ENCODE results near the gene KIDINS220. TPM values are rescaled to one million over a fixed set of nuclear protein-coding genes. Genes with fewer than 3 reads are reported as not detected.

The KIDINS220 gene
- total and polyA plus RNA-seq, 9 of the 15 experiments (the other 6 are each of a cell fraction or from before 2014, with no cell fraction given) = 15.2 to 48.0 (median 34.4) TPM

DNA sequence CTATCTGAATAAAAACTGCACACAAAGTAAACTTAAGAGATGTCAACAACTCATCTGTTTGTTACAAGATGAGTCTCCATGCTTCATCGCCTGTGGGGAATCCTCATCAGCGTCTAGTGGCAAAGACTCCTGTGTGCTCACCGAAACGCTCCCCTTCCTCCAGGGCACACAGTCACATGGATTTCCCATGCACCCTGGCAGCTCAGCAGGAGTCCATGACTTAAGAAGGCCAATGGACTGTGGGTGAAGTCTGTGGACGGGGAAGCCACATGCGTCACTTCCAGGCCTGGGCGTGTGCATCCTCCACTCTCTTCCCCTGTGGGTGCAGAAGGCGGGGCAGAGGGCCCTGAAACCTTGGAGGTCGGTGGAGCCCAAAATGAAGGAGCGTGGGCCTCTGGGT, 114.4 kb downstream of the KIDINS220 start:
- WGBS (ENCODE audit: insufficient coverage, low coverage, missing lambda C conversion rate) = 55% methylated on average over 8 of the region's 10 CpGs
- H3K9ac ChIP-seq (ENCODE audit: insufficient read depth in 1 of 2, low read depth in 2 of 2, low read length in 2 of 2) = no peak overlapping the region
- H2AFZ ChIP-seq (ENCODE audit: low read depth, low read length) = 0 out of 2 replicates have a peak overlapping the region, but pooled peaks have one; percentile 20
- no TSS peak for BruUV-seq (replicated peaks)
- no peak overlapping the region for H3K4me3 ChIP-seq
- ChIA-PET POLR2A (no interaction called here), CTCF (ENCODE audit: low intra/inter-chr PET ratio) (no interaction called here)
- H3K79me2 ChIP-seq (ENCODE audit: control insufficient read depth, insufficient read depth, low read length) = no peaks in the 10 kb centered on the region
- H3K36me3 ChIP-seq (ENCODE audit: control insufficient read depth, insufficient read depth, low read length) = no peaks in the 10 kb centered on the region
- intact Hi-C loops (cut with micrococcal nuclease) = no loop called here
- no peak for DNase-seq (ENCODE audit: extremely low read depth in 1 of 4, low spot score in 3 of 4)
- H3K4me1 ChIP-seq (replicated peaks in 1 of 2; ENCODE audit: control insufficient read depth in 2 of 2, insufficient read depth in 2 of 2, low read length in 2 of 2) = no peaks in the 10 kb centered on the region; a peak in 1 of 5 replicates
- H3K27ac ChIP-seq (ENCODE audit: extremely low read depth, low read depth, low read length) = no peak overlapping the region
- no peaks in the 10 kb centered on the region for H3K9me1 ChIP-seq (ENCODE audit: control insufficient read depth, insufficient read depth, low read length)
- no peak for TF ChIP-seq POLR2H (tag; IDR thresholded peaks at IDR 0.05; ENCODE audit: low read depth)
- no peak for TF ChIP-seq ZNF699 (CRISPR knock-in tag; IDR thresholded peaks at IDR 0.05; ENCODE audit: insufficient replicate concordance)
- no peak for TF ChIP-seq HMGN3 (IDR thresholded peaks at IDR 0.05; ENCODE audit: borderline replicate concordance, extremely low read depth, insufficient read length, low read depth, low read length)
- H3K27me3 ChIP-seq (ENCODE audit: control insufficient read depth in 2 of 2, insufficient read depth in 2 of 2, low read length in 2 of 2) = no peaks in the 10 kb centered on the region
- H4K20me1 ChIP-seq (replicated peaks; ENCODE audit: control insufficient read depth, insufficient read depth, low read length) = no peaks in the 10 kb centered on the region
- ATAC-seq = peak; percentile 44; the same call in 2 of the 3 replicates
- H3K9me3 ChIP-seq (replicated peaks; ENCODE audit: control insufficient read depth, insufficient read depth, low read depth, low read length) = no peaks in the 10 kb centered on the region
- FAIRE-seq = no peak
- H3K4me2 ChIP-seq (ENCODE audit: insufficient read depth, low read length) = no peak overlapping the region
- in situ Hi-C loops (cut with MboI) = no loop called here

GRCh38 chr2:8721410-8721809, 116.0 kb downstream of the KIDINS220 start:
- Histone ChIP-seq H3K36me3 (ENCODE audit: control insufficient read depth, insufficient read depth, low read length) (no peaks in the 10 kb centered on the region), H3K4me1 (replicated peaks in 1 of 2; ENCODE audit: control insufficient read depth in 2 of 2, insufficient read depth in 2 of 2, low read length in 2 of 2) (no peaks in the 10 kb centered on the region; a peak in 1 of 5 replicates), H2AFZ (ENCODE audit: low read depth, low read length) (no peak overlapping the region), H4K20me1 (replicated peaks; ENCODE audit: control insufficient read depth, insufficient read depth, low read length) (no peaks in the 10 kb centered on the region), H3K27ac (ENCODE audit: extremely low read depth, low read depth, low read length) (no peak overlapping the region), H3K79me2 (ENCODE audit: control insufficient read depth, insufficient read depth, low read length) (no peaks in the 10 kb centered on the region), H3K27me3 (ENCODE audit: control insufficient read depth in 2 of 2, insufficient read depth in 2 of 2, low read length in 2 of 2) (no peaks in the 10 kb centered on the region), H3K4me3 (no peak overlapping the region), H3K9ac (ENCODE audit: insufficient read depth in 1 of 2, low read depth in 2 of 2, low read length in 2 of 2) (no peak overlapping the region), H3K4me2 (ENCODE audit: insufficient read depth, low read length) (no peak overlapping the region), H3K9me3 (replicated peaks; ENCODE audit: control insufficient read depth, insufficient read depth, low read depth, low read length) (no peaks in the 10 kb centered on the region), H3K9me1 (ENCODE audit: control insufficient read depth, insufficient read depth, low read length) (no peaks in the 10 kb centered on the region)
- TF ChIP-seq U2AF2 (optimal IDR thresholded peaks at IDR 0.05; ENCODE audit: low read depth, low read length) = no peak
- peak; percentile 76 for TF ChIP-seq ZNF316 (IDR thresholded peaks at IDR 0.05)
- 0 out of 2 replicates have a peak, but pooled peaks have one; percentile 9 for TF ChIP-seq C11orf30 (IDR thresholded peaks at IDR 0.05; ENCODE audit: low read depth)
- 69% methylated on average over 3 of the region's 3 CpGs for WGBS (ENCODE audit: insufficient coverage, low coverage, missing lambda C conversion rate)
- ATAC-seq (no peak), DNase-seq (ENCODE audit: extremely low read depth in 1 of 4, low spot score in 3 of 4) (no peak), FAIRE-seq (no peak)
- in situ Hi-C loops (cut with MboI) (no loop called here), intact Hi-C loops (cut with micrococcal nuclease) (no loop called here)
- no TSS peak for BruUV-seq (replicated peaks)
- POLR2A ChIA-PET = no interaction called here
- CTCF ChIA-PET (ENCODE audit: low intra/inter-chr PET ratio) = no interaction called here

Data from K562 (cell line).